HEK293 (cell line): ENCODE results near the gene TRIML2.

Source experiments
- CTCF ChIA-PET: fragments of 350-600 bp; formaldehyde crosslinking; extraction: SDS; loops from one replicate; lab custom pipeline; 2021; ENCODE audit warnings: antibody characterized with exemption; lab: Yijun Ruan, JAX
- POLR2A ChIA-PET: fragments of 300-600 bp; formaldehyde crosslinking; extraction: SDS; loops from one replicate; lab custom pipeline; 2020; ENCODE audit warnings: antibody characterized with exemption, inconsistent platforms; lab: Yijun Ruan, JAX
- H3K27ac ChIP-seq: fragments of 200-500 bp; sonication (Bioruptor generic); 2 replicates; pipeline ENCODE4 v1.5.1; 2014; ENCODE audit warnings: low read depth, low read length, control low read depth, inconsistent platforms; ENCODE audit errors: extremely low read depth
- H3K36me3 ChIP-seq, 2 experiments: fragments of 200-500 bp in 1 of 2; sonication (Bioruptor generic) in 1 of 2; 1 replicate in 1 of 2; 2 replicates in 1 of 2; pipeline ENCODE4 v1.5.1; 2014 to 2017; ENCODE audit warnings: inconsistent platforms in 2 of 2, low read length in 2 of 2; ENCODE audit not compliant: control insufficient read depth in 2 of 2, insufficient read depth in 1 of 2
- H3K4me1 ChIP-seq: fragments of 200-500 bp; sonication (Bioruptor generic); 2 replicates; pipeline ENCODE4 v1.5.1; 2014; ENCODE audit warnings: mild to moderate bottlenecking, low read length, inconsistent platforms; ENCODE audit not compliant: control insufficient read depth, insufficient read depth
- H3K4me3 ChIP-seq: 2 replicates; pipeline ENCODE4 v1.5.1; 2011; ENCODE audit warnings: low read depth, mild to moderate bottlenecking, control low read depth, low read length, moderate library complexity
- H3K9me3 ChIP-seq: fragments of 200-500 bp; sonication (Bioruptor generic); 2 replicates; pipeline ENCODE4 v1.5.1; 2014; ENCODE audit warnings: low read depth, low read length, inconsistent platforms; ENCODE audit not compliant: control insufficient read depth, insufficient read depth
- ZBTB1 ChIP-seq: fragments of 450-650 bp; formaldehyde crosslinking; IDR thresholded peaks from 2 replicates; pipeline ENCODE4 v1.5.1; 2016; ENCODE audit warnings: missing biosample characterization, missing genetic modification characterization
- ZBTB17 ChIP-seq: fragments of 450-650 bp; formaldehyde crosslinking; IDR thresholded peaks from 2 replicates; pipeline ENCODE4 v1.5.1; 2016; ENCODE audit warnings: missing biosample characterization, missing genetic modification characterization
- ZNF311 ChIP-seq: fragments of 450-650 bp; formaldehyde crosslinking; IDR thresholded peaks from 2 replicates; pipeline ENCODE4 v1.5.1; 2017; ENCODE audit warnings: missing biosample characterization, missing genetic modification characterization, borderline replicate concordance
- ZNF624 ChIP-seq: fragments of 450-650 bp; formaldehyde crosslinking; IDR thresholded peaks from 2 replicates; pipeline ENCODE4 v1.5.1; 2017; ENCODE audit warnings: missing biosample characterization, missing genetic modification characterization
- ZNF776 ChIP-seq: fragments of 450-650 bp; formaldehyde crosslinking; IDR thresholded peaks from 2 replicates; pipeline ENCODE4 v1.5.0; 2017; ENCODE audit warnings: missing biosample characterization, missing genetic modification characterization, borderline replicate concordance

Gene TRIML2

GRCh38 chr4:188041721-188042120 is 67.7 kb downstream of the TRIML2 start:
- Histone ChIP-seq H3K27ac (no peak overlapping the region), H3K4me1 (no peaks in the 10 kb centered on the region), H3K36me3 (no peaks in the 10 kb centered on the region), H3K4me3 (no peak overlapping the region), H3K9me3 (no peaks in the 10 kb centered on the region)
- ChIA-PET CTCF (no interaction called here), POLR2A (no interaction called here)
- TF ChIP-seq ZBTB1 (tag by site-specific recombination): no peak
- TF ChIP-seq ZNF776: no peak
- no peak for TF ChIP-seq ZNF311 (tag by site-specific recombination)
- no peak for TF ChIP-seq ZBTB17 (tag by site-specific recombination)
- no peak for TF ChIP-seq ZNF624 (tag by site-specific recombination)
